K562 (cell line): ENCODE results near the gene ASRGL1.

Source experiments
- CBFB ChIP-seq: sonication (generic); formaldehyde crosslinking; IDR thresholded peaks from 2 replicates; pipeline ENCODE4 v1.4.0; 2020; ENCODE audit warnings: mild to moderate bottlenecking, missing genetic modification reagents
- CHD4 ChIP-seq: fragments of 200-600 bp; sonication (generic); IDR thresholded peaks from 3 replicates; pipeline ENCODE4 v1.6.1; 2012; ENCODE audit warnings: low read depth, mild to moderate bottlenecking, mixed read lengths, low read length, inconsistent platforms; ENCODE audit not compliant: insufficient read depth, insufficient replicate concordance, poor library complexity, severe bottlenecking
- CTCF ChIP-seq, 3 experiments: IDR thresholded peaks in 2 of 3; conservative IDR thresholded peaks in 1 of 3; 2 replicates each; pipeline ENCODE4 v1.5.1; 2011 to 2012; ENCODE audit warnings: low read length in 3 of 3, mild to moderate bottlenecking in 3 of 3, control low read depth in 2 of 3, improper control_type of control experiment in 1 of 3, inconsistent platforms in 1 of 3, low read depth in 1 of 3, mixed read lengths in 1 of 3, moderate library complexity in 1 of 3; ENCODE audit not compliant: insufficient read depth in 2 of 3
- EP300 ChIP-seq: IDR thresholded peaks from 2 replicates; pipeline ENCODE4 v1.6.1; 2012; ENCODE audit warnings: low read length, improper control_type of control experiment
- GATA2 ChIP-seq: sonication (generic); formaldehyde crosslinking; IDR thresholded peaks from 2 replicates; pipeline ENCODE4 v1.4.0; 2020; ENCODE audit warnings: mild to moderate bottlenecking, missing genetic modification reagents
- NFYB ChIP-seq: IDR thresholded peaks from 2 replicates; pipeline ENCODE4 v1.6.1; 2011; ENCODE audit warnings: mild to moderate bottlenecking, moderate library complexity; ENCODE audit not compliant: insufficient read length; ENCODE audit errors: extremely low read depth
- PCBP1 ChIP-seq: fragments of 200-400 bp; formaldehyde crosslinking; IDR thresholded peaks from 2 replicates; pipeline ENCODE4 v1.6.1; 2018; ENCODE audit warnings: mild to moderate bottlenecking, low read depth, low read length; ENCODE audit not compliant: poor library complexity, severe bottlenecking
- POLR2A ChIP-seq: fragments of 450-650 bp; conservative IDR thresholded peaks from 2 replicates; pipeline ENCODE4 v1.6.1; 2016
- PRMT5 ChIP-seq: sonication (generic); formaldehyde crosslinking; IDR thresholded peaks from 2 replicates; pipeline ENCODE4 v1.5.0; 2020; ENCODE audit warnings: missing genetic modification reagents
- ZBTB1 ChIP-seq: sonication (generic); formaldehyde crosslinking; IDR thresholded peaks from 2 replicates; pipeline ENCODE4 v1.8.1; 2023; ENCODE audit warnings: missing genetic modification reagents, low read depth, mild to moderate bottlenecking, borderline replicate concordance
- ZNF124 ChIP-seq: sonication (generic); formaldehyde crosslinking; IDR thresholded peaks from 2 replicates; pipeline ENCODE4 v1.8.1; 2022; ENCODE audit warnings: missing genetic modification reagents
- ZNF655 ChIP-seq: fragments of 250-450 bp; sonication (Bioruptor Pico); IDR thresholded peaks from 2 replicates; pipeline ENCODE4 v1.5.0; 2021
- TF ChIP-seq, protein P1 (sequence below): fragments of 150-350 bp; conservative IDR thresholded peaks from 2 replicates; pipeline ENCODE4 v1.6.1; 2014; ENCODE audit warnings: low read length

DNA sequence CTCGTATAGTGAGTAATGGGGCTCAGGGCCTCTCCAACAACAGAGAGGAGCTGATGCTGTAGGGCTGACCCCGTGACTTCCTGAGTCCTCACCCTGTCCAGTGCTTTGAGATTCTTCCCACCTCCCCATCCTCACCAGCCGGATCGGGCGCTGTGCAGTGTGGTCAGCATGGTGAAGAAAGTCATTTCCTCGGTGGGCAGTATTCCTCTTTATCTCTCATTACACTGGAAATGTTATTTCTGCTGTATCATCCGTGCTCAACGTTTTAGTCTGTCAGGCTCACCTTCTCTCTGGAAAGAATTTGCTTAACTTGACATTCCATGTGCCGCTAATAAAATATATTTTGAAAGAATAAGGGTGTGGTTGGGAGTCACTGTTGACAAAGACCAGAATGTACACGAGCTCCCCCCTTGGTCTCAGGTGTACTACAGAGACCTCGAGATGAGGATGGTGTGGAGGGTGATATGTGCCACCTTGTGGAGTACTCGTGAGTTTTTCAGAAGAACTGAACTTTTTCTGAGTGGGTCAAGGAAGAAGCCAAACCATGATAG is 55.9 kb downstream of the ASRGL1 start:
- TF ChIP-seq ZBTB1 (CRISPR knock-in tag) (no peak), CBFB (no peak), PCBP1 (no peak), CHD4 (no peak), CTCF (IDR thresholded peaks at IDR 0.05 in 2 of 3, conservative IDR thresholded peaks at IDR 0.05 in 1 of 3; ENCODE audit: insufficient read depth in 2 of 3, low read depth in 1 of 3, low read length in 3 of 3) (peak; percentile 63 to 96 (median 84); a peak in 5 of 6 replicates), EP300 (0 out of 2 replicates have a peak, but pooled peaks have one; percentile 5), PRMT5 (CRISPR knock-in tag) (no peak), POLR2A (no peak), ZNF655 (CRISPR knock-in tag) (no peak), ZNF124 (CRISPR knock-in tag) (no peak), NFYB (no peak), GATA2 (CRISPR knock-in tag) (no peak)
- TF ChIP-seq, protein P1, sequence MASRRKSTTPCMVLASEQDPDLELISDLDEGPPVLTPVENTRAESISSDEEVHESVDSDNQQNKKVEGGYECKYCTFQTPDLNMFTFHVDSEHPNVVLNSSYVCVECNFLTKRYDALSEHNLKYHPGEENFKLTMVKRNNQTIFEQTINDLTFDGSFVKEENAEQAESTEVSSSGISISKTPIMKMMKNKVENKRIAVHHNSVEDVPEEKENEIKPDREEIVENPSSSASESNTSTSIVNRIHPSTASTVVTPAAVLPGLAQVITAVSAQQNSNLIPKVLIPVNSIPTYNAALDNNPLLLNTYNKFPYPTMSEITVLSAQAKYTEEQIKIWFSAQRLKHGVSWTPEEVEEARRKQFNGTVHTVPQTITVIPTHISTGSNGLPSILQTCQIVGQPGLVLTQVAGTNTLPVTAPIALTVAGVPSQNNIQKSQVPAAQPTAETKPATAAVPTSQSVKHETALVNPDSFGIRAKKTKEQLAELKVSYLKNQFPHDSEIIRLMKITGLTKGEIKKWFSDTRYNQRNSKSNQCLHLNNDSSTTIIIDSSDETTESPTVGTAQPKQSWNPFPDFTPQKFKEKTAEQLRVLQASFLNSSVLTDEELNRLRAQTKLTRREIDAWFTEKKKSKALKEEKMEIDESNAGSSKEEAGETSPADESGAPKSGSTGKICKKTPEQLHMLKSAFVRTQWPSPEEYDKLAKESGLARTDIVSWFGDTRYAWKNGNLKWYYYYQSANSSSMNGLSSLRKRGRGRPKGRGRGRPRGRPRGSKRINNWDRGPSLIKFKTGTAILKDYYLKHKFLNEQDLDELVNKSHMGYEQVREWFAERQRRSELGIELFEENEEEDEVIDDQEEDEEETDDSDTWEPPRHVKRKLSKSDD = no peak
